Measurements from ENCODE around the gene TUBB2A.

TUBB2A gene

GRCh38 chr6:3152689-3153088 is 4.7 kb downstream of the TUBB2A start:
- DNase-seq (ENCODE audit: low read depth, low spot score) = no peak
- no peak for TF ChIP-seq CTCF (IDR thresholded peaks at IDR 0.05; ENCODE audit: insufficient read depth, low read length, missing control alignments)
- H3K4me3 ChIP-seq (ENCODE audit: low read depth, low read length) = no peak overlapping the region
- POLR2A ChIA-PET = interaction anchor here (0.6 kb wide), 1 partner anchor 362 kb away, joined by 3 read pairs; no protein-coding TSS in a partner anchor
- CTCF ChIA-PET = interaction anchor here (0.6 to 2.4 kb wide), 5 partner anchors 10 to 107 kb away, joined by 3 to 9 read pairs (median 4); no protein-coding TSS in a partner anchor

GRCh38 chr6:3151691-3152090 is 5.7 kb downstream of the TUBB2A start:
- no peak for TF ChIP-seq CTCF (IDR thresholded peaks at IDR 0.05; ENCODE audit: insufficient read depth, low read length, missing control alignments)
- ChIA-PET CTCF (interaction anchor here (0.6 to 2.4 kb wide), 3 partner anchors 11 to 101 kb away, joined by 3 to 9 read pairs (median 5); no protein-coding TSS in a partner anchor), POLR2A (interaction anchor here (0.9 kb wide), 1 partner anchor 11 kb away, joined by 3 read pairs; no protein-coding TSS in a partner anchor)
- no peak overlapping the region for H3K4me3 ChIP-seq (ENCODE audit: low read depth, low read length)
- no peak for DNase-seq (ENCODE audit: low read depth, low spot score)

- ChIA-PET POLR2A (interaction anchor here (2.5 kb wide), 1 partner anchor 9 kb away, joined by 10 read pairs; the partner anchor contains the start of gene TUBB2A), CTCF (interaction anchor here (1.2 to 3.5 kb wide), 5 partner anchors 9 to 111 kb away, joined by 3 to 16 read pairs (median 5); partner anchors contain the start of gene TUBB2A)
- no peak for TF ChIP-seq CTCF (IDR thresholded peaks at IDR 0.05; ENCODE audit: insufficient read depth, low read length, missing control alignments)
- no peak for DNase-seq (ENCODE audit: low read depth, low spot score)
- H3K4me3 ChIP-seq (ENCODE audit: low read depth, low read length) = no peak overlapping the region
Observed at GRCh38 chr6:3147914-3148757, 9.2 kb downstream of the TUBB2A start.

DNA sequence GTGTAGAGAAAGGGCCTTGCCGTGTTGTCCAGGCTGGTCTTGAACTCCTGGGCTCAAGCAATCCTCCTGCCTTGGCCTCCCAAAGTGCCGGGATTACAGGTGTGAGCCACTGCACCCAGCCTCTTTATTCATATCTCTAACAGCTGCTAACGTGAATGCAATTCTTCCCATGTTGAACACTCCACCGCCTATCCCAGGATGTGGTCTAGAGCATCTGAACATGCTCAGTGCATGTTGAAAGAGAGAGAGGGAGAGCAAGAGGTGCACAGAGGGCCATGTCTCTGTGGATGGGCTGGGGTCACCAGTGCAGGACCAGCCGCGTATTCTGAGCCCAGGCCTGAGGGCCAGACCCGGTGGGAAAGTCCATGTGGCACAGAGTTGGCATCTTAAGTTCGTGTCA is 12.8 kb downstream of the TUBB2A start:
- H3K4me3 ChIP-seq (ENCODE audit: low read depth, low read length) = no peak overlapping the region
- POLR2A ChIA-PET = no interaction called here
- TF ChIP-seq CTCF (IDR thresholded peaks at IDR 0.05; ENCODE audit: insufficient read depth, low read length, missing control alignments) = no peak
- CTCF ChIA-PET = no interaction called here
- DNase-seq (ENCODE audit: low read depth, low spot score) = no peak

- H3K4me3 ChIP-seq (ENCODE audit: low read depth, low read length) = no peak overlapping the region
- no peak for TF ChIP-seq CTCF (IDR thresholded peaks at IDR 0.05; ENCODE audit: insufficient read depth, low read length, missing control alignments)
- POLR2A ChIA-PET = no interaction called here
- no peak for DNase-seq (ENCODE audit: low read depth, low spot score)
- CTCF ChIA-PET = interaction anchor here (2.2 to 6.0 kb wide), 2 partner anchors 14 to 108 kb away, joined by 5 to 34 read pairs; partner anchors contain the start of gene TUBB2A
Observed at GRCh38 chr6:3143158-3143557, 14.2 kb downstream of the TUBB2A start.

DNA sequence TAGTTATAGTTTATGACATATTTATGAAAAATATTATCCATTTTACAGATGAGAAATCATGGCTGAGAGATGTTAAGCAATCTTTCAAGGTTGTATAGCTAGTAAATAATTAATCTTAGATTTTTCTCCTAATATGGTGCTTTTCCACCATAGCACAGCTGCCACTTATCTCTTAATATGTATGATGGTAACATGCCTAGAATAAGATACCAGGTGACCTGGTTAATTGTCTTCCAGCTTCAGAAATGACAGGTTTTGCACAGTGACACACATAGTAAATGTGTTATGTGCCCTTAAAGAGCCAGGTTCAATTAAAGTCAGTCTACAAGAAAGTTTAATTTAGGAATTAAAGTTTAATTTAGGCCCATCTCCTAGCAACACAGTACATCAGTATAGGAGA is 14.8 kb downstream of the TUBB2A start:
- DNase-seq (ENCODE audit: low read depth, low spot score) = no peak
- H3K4me3 ChIP-seq (ENCODE audit: low read depth, low read length) = no peak overlapping the region
- no peak for TF ChIP-seq CTCF (IDR thresholded peaks at IDR 0.05; ENCODE audit: insufficient read depth, low read length, missing control alignments)
- POLR2A ChIA-PET = no interaction called here
- CTCF ChIA-PET = interaction anchor here (2.2 to 6.0 kb wide), 2 partner anchors 15 to 109 kb away, joined by 5 to 34 read pairs; partner anchors contain the start of gene TUBB2A

All from AG04449 (cell line).